Upper lobe of left lung (tissue), 4 donors: ENCODE results near the gene TMTC1.

Experiments
- POLR2A ChIP-seq, 4 donors: fragments of 450-650 bp; IDR thresholded peaks; one replicate each; pipeline ENCODE4 v1.5.1; 2016 to 2017; ENCODE audit warnings: antibody characterized with exemption in 4 of 4, mild to moderate bottlenecking in 2 of 4
- POLR2AphosphoS5 ChIP-seq, 2 donors: sonication (generic); formaldehyde crosslinking; IDR thresholded peaks; one replicate each; pipeline ENCODE4 v1.5.1; 2017; ENCODE audit warnings: antibody characterized with exemption in 2 of 2
- TF ChIP-seq, protein P1 (sequence below), 6 experiments: fragments of 450-650 bp in 4 of 6; fragments of 200-600 bp in 2 of 6; sonication (generic) in 2 of 6; IDR thresholded peaks; one replicate each; pipeline ENCODE4 v1.5.1; 2016 to 2019; ENCODE audit warnings: antibody characterized with exemption in 6 of 6

DNA sequence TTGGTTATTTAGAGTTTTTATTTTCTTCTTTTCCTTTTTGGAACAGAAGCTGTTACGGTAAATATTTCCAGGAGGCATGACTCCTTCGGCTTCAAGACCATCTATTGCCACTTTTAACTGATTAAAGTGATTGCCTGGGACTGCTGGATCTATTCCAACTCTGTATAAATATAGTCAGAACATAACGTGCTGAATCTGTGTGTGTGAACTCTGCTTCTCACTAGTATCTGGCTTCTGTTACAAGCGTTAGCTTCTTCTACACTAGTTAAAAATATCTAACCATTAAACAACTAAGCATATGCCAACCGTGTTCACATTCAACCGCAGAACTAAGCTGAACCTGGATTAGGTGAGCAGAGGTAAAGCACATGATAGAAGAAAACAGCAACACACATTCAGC lies 49.0 kb downstream of the TMTC1 start:
- TF ChIP-seq, protein P1, sequence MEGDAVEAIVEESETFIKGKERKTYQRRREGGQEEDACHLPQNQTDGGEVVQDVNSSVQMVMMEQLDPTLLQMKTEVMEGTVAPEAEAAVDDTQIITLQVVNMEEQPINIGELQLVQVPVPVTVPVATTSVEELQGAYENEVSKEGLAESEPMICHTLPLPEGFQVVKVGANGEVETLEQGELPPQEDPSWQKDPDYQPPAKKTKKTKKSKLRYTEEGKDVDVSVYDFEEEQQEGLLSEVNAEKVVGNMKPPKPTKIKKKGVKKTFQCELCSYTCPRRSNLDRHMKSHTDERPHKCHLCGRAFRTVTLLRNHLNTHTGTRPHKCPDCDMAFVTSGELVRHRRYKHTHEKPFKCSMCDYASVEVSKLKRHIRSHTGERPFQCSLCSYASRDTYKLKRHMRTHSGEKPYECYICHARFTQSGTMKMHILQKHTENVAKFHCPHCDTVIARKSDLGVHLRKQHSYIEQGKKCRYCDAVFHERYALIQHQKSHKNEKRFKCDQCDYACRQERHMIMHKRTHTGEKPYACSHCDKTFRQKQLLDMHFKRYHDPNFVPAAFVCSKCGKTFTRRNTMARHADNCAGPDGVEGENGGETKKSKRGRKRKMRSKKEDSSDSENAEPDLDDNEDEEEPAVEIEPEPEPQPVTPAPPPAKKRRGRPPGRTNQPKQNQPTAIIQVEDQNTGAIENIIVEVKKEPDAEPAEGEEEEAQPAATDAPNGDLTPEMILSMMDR (IDR thresholded peaks at IDR 0.05) = no peak
- TF ChIP-seq POLR2A (IDR thresholded peaks at IDR 0.05) (no peak), POLR2AphosphoS5 (IDR thresholded peaks at IDR 0.05) (no peak)
